HL-60 (cell line): ENCODE measurements around the gene GPC5.

Experiments used
- DNase-seq, 2 experiments: peaks; one replicate each; pipeline ENCODE4 v3.0.0-alpha.2; 2010 to 2020; ENCODE audit warnings: low read depth in 1 of 2, low spot score in 1 of 2
- H3K27ac ChIP-seq: fragments of 250-450 bp; sonication (Bioruptor Pico); replicated peaks from 2 replicates; pipeline ENCODE4 v1.5.1; 2020; ENCODE audit warnings: mild to moderate bottlenecking, moderate library complexity
- H3K27me3 ChIP-seq: fragments of 250-450 bp; sonication (Bioruptor Pico); 2 replicates; pipeline ENCODE4 v1.5.1; 2021; ENCODE audit warnings: mild to moderate bottlenecking, moderate library complexity; ENCODE audit not compliant: insufficient read depth, poor library complexity, severe bottlenecking
- H3K4me3 ChIP-seq: replicated peaks from 2 replicates; pipeline ENCODE4 v1.5.1; 2011; ENCODE audit warnings: mild to moderate bottlenecking, control low read depth, low read length; ENCODE audit not compliant: insufficient read depth
- GABPA ChIP-seq: IDR thresholded peaks from 2 replicates; pipeline ENCODE4 v1.6.1; 2012; ENCODE audit warnings: low read depth
- POLR2AphosphoS5 ChIP-seq: IDR thresholded peaks from 2 replicates; pipeline ENCODE4 v1.6.1; 2012; ENCODE audit warnings: low read depth
- SPI1 ChIP-seq: IDR thresholded peaks from 2 replicates; pipeline ENCODE4 v1.6.1; 2012; ENCODE audit warnings: low read depth, mild to moderate bottlenecking, borderline replicate concordance
- TF ChIP-seq, protein P1 (sequence below): IDR thresholded peaks from 2 replicates; pipeline ENCODE4 v1.6.1; 2012; ENCODE audit warnings: low read depth; ENCODE audit not compliant: insufficient replicate concordance
- TF ChIP-seq, protein P2 (sequence below): IDR thresholded peaks from one replicate; pipeline ENCODE4 v1.5.1; 2011; ENCODE audit warnings: low read length, control low read depth, inconsistent platforms; ENCODE audit not compliant: insufficient read depth

Gene GPC5

DNA sequence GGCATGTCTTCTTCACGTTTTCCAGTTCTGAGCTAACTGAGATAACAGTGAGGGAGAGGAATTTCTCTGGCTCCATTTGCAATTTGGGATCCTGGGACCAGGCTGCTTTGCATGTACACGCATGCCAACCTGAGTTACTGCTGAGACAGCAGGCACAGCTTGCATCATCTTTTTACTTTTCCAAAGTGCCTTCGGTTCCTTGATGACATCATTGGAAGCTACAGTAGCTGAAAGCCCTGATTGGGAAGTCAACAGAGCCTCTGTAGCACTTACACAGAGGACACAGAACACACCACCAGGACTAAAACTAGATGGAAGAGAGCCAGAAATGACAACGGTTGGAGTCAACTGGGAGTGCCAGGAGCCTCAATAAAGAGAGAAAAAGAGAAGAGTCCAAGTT lies 1429.1 kb downstream of the GPC5 start:
- no peak for DNase-seq
- no peak overlapping the region for H3K27ac ChIP-seq
- no peaks in the 10 kb centered on the region for H3K27me3 ChIP-seq
- TF ChIP-seq POLR2AphosphoS5, result no peak
- TF ChIP-seq, protein P1, sequence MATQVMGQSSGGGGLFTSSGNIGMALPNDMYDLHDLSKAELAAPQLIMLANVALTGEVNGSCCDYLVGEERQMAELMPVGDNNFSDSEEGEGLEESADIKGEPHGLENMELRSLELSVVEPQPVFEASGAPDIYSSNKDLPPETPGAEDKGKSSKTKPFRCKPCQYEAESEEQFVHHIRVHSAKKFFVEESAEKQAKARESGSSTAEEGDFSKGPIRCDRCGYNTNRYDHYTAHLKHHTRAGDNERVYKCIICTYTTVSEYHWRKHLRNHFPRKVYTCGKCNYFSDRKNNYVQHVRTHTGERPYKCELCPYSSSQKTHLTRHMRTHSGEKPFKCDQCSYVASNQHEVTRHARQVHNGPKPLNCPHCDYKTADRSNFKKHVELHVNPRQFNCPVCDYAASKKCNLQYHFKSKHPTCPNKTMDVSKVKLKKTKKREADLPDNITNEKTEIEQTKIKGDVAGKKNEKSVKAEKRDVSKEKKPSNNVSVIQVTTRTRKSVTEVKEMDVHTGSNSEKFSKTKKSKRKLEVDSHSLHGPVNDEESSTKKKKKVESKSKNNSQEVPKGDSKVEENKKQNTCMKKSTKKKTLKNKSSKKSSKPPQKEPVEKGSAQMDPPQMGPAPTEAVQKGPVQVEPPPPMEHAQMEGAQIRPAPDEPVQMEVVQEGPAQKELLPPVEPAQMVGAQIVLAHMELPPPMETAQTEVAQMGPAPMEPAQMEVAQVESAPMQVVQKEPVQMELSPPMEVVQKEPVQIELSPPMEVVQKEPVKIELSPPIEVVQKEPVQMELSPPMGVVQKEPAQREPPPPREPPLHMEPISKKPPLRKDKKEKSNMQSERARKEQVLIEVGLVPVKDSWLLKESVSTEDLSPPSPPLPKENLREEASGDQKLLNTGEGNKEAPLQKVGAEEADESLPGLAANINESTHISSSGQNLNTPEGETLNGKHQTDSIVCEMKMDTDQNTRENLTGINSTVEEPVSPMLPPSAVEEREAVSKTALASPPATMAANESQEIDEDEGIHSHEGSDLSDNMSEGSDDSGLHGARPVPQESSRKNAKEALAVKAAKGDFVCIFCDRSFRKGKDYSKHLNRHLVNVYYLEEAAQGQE, result no peak
- TF ChIP-seq GABPA, result no peak
- TF ChIP-seq, protein P2, sequence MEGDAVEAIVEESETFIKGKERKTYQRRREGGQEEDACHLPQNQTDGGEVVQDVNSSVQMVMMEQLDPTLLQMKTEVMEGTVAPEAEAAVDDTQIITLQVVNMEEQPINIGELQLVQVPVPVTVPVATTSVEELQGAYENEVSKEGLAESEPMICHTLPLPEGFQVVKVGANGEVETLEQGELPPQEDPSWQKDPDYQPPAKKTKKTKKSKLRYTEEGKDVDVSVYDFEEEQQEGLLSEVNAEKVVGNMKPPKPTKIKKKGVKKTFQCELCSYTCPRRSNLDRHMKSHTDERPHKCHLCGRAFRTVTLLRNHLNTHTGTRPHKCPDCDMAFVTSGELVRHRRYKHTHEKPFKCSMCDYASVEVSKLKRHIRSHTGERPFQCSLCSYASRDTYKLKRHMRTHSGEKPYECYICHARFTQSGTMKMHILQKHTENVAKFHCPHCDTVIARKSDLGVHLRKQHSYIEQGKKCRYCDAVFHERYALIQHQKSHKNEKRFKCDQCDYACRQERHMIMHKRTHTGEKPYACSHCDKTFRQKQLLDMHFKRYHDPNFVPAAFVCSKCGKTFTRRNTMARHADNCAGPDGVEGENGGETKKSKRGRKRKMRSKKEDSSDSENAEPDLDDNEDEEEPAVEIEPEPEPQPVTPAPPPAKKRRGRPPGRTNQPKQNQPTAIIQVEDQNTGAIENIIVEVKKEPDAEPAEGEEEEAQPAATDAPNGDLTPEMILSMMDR, result no peak
- TF ChIP-seq SPI1, result no peak
- no peak overlapping the region for H3K4me3 ChIP-seq

DNA sequence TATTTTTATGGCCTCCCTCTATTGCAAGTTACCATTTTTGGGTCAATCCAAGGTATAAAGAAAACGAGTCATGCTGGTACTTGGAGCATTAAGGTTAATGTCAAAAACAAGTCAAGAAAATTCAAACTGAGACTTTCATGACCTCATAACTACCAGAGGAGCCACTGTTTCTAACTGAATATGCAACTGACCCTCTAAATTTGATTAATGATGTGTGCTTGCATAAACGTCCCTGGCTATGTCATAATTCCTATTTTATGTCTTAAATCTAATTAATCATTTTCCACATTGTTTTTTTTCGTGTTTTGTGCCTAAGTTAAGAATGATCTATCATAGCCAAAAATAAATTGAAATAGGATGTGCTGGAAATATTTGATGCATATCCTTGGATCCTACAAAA lies 1431.5 kb downstream of the GPC5 start:
- TF ChIP-seq, protein P2, result no peak
- TF ChIP-seq POLR2AphosphoS5 (no peak), GABPA (no peak), SPI1 (no peak)
- TF ChIP-seq, protein P1, result no peak
- H3K27me3 ChIP-seq, result no peaks in the 10 kb centered on the region
- H3K27ac ChIP-seq, result no peak overlapping the region
- H3K4me3 ChIP-seq, result no peak overlapping the region
- no peak for DNase-seq

DNA sequence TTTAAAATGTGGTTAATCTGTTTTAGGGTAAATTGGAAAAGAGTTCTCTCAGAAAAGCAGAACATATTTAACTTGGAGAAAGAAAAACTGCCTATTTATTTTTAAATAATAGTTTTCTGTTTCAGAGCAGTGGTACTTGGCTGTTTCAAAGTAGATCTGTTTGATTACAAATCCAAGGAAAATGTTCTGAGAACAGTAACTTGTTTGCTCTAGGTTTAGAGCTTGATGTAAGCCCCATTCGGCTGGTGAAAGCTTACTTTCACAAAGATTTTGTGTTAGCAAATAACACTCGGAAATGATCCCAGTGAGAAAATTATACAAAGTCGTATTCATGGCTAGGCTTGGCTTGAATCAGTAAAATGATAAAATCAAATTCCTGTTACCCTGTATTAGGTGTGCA lies 1432.4 kb downstream of the GPC5 start:
- Histone ChIP-seq H3K4me3 (no peak overlapping the region), H3K27ac (no peak overlapping the region), H3K27me3 (no peaks in the 10 kb centered on the region)
- no peak for DNase-seq
- TF ChIP-seq GABPA, result no peak
- TF ChIP-seq, protein P1, result no peak
- TF ChIP-seq POLR2AphosphoS5, result no peak
- TF ChIP-seq, protein P2, result no peak
- no peak for TF ChIP-seq SPI1
